ENCODE measurements around the gene SAMD3.
"Not testable (repeated sequence)": the region's sequence is repeated elsewhere in the genome, so short reads cannot be mapped to it uniquely, and the experiment has no call there.

SAMD3 gene
- 16.4 to 39.1 reads per million in 2 donors for total RNA-seq

GRCh38 chr6:130222775-130223174 is at the start of gene SAMD3:
SAMD3 (minus strand) TSS chr6:130222951; CDS start chr6:130215273, 7,678 bp downstream.
- no peak for DNase-seq

- DNase-seq: no peak
These were observed 47.4 kb upstream of the SAMD3 start for GRCh38 chr6:130269969-130270635.

GRCh38 chr6:130265553-130265952 is 42.8 kb upstream of the SAMD3 start:
- not testable (repeated sequence) for DNase-seq

GRCh38 chr6:130262008-130262407 is 39.3 kb upstream of the SAMD3 start:
- no peak for DNase-seq

- not testable (repeated sequence) for DNase-seq
These were observed 38.8 kb upstream of the SAMD3 start for GRCh38 chr6:130261558-130261957.

- DNase-seq: not testable (repeated sequence)
These were observed 38.0 kb upstream of the SAMD3 start for GRCh38 chr6:130260614-130261241.

GRCh38 chr6:130260050-130260462 is 37.3 kb upstream of the SAMD3 start:
- DNase-seq: not testable (repeated sequence)

GRCh38 chr6:130259557-130259956 is 36.8 kb upstream of the SAMD3 start:
- DNase-seq: no peak

- no peak for DNase-seq
These were observed 36.4 kb upstream of the SAMD3 start for GRCh38 chr6:130259140-130259539.

GRCh38 chr6:130252527-130253237 is 29.9 kb upstream of the SAMD3 start:
- no peak for DNase-seq

GRCh38 chr6:130245267-130245666 is 22.5 kb upstream of the SAMD3 start:
- no peak for DNase-seq

- no peak for DNase-seq
These were observed 22.0 kb upstream of the SAMD3 start for GRCh38 chr6:130244728-130245127.

GRCh38 chr6:130240232-130240631 is 17.5 kb upstream of the SAMD3 start:
- no peak for DNase-seq

GRCh38 chr6:130239755-130240154 is 17.0 kb upstream of the SAMD3 start:
- no peak for DNase-seq

GRCh38 chr6:130233330-130233729 is 10.6 kb upstream of the SAMD3 start:
- DNase-seq: no peak

- DNase-seq: not testable (repeated sequence)
These were observed 7.8 kb upstream of the SAMD3 start for GRCh38 chr6:130230531-130230930.

- DNase-seq: no peak
These were observed 6.9 kb upstream of the SAMD3 start for GRCh38 chr6:130229645-130230044.

GRCh38 chr6:130223508-130223907 is 757 bp upstream of the SAMD3 start:
- DNase-seq: peak; percentile 40

- no peak for DNase-seq
These were observed 4.6 kb downstream of the SAMD3 start for GRCh38 chr6:130218134-130218533.

GRCh38 chr6:130216620-130217019 is 6.1 kb downstream of the SAMD3 start:
- no peak for DNase-seq

- DNase-seq: no peak
These were observed 7.2 kb downstream of the SAMD3 start for GRCh38 chr6:130215526-130215925.

GRCh38 chr6:130212215-130212874 is 10.4 kb downstream of the SAMD3 start:
- DNase-seq: no peak

GRCh38 chr6:130211691-130212090 is 11.1 kb downstream of the SAMD3 start:
- DNase-seq: no peak
